ENCODE measurements around the gene NOL3. TPM values are rescaled to one million over a fixed set of nuclear protein-coding genes. Genes with fewer than 3 reads are reported as not detected.

The NOL3 gene
- total and polyA plus RNA-seq, 2 of the 13 experiments (the other 11 are each of a cell fraction or from before 2014, with no cell fraction given) = 5.7 to 20.5 TPM

GRCh38 chr16:67185651-67186134 lies 15.4 kb downstream of the NOL3 start (continued):
- no peak for TF ChIP-seq ZNF232 (CRISPR knock-in tag; IDR thresholded peaks at IDR 0.05; ENCODE audit: borderline replicate concordance)
- peak; percentile 4; the same call in 1 of the 2 replicates for TF ChIP-seq ZNF264 (CRISPR knock-in tag; IDR thresholded peaks at IDR 0.05)
- TF ChIP-seq ZKSCAN5 (CRISPR knock-in tag; IDR thresholded peaks at IDR 0.05) = peak; percentile 11; the same call in 1 of the 2 replicates
- TF ChIP-seq SETDB1 (CRISPR knock-in tag; IDR thresholded peaks at IDR 0.05; ENCODE audit: borderline replicate concordance) = no peak
- no peak for TF ChIP-seq CHCHD3 (CRISPR knock-in tag; IDR thresholded peaks at IDR 0.05)
- no peak for TF ChIP-seq ZNF747 (CRISPR knock-in tag; IDR thresholded peaks at IDR 0.05; ENCODE audit: borderline replicate concordance)
- TF ChIP-seq, protein P1, sequence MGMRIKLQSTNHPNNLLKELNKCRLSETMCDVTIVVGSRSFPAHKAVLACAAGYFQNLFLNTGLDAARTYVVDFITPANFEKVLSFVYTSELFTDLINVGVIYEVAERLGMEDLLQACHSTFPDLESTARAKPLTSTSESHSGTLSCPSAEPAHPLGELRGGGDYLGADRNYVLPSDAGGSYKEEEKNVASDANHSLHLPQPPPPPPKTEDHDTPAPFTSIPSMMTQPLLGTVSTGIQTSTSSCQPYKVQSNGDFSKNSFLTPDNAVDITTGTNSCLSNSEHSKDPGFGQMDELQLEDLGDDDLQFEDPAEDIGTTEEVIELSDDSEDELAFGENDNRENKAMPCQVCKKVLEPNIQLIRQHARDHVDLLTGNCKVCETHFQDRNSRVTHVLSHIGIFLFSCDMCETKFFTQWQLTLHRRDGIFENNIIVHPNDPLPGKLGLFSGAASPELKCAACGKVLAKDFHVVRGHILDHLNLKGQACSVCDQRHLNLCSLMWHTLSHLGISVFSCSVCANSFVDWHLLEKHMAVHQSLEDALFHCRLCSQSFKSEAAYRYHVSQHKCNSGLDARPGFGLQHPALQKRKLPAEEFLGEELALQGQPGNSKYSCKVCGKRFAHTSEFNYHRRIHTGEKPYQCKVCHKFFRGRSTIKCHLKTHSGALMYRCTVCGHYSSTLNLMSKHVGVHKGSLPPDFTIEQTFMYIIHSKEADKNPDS (CRISPR knock-in tag; IDR thresholded peaks at IDR 0.05) = 0 out of 2 replicates have a peak, but pooled peaks have one; percentile 8
- TF ChIP-seq ZNF350 (CRISPR knock-in tag; IDR thresholded peaks at IDR 0.05; ENCODE audit: borderline replicate concordance, low read depth) = 0 out of 2 replicates have a peak, but pooled peaks have one; percentile 2
- no peak for TF ChIP-seq NCOA1 (CRISPR knock-in tag; IDR thresholded peaks at IDR 0.05)
- no peak for TF ChIP-seq ZNF180 (CRISPR knock-in tag; IDR thresholded peaks at IDR 0.05; ENCODE audit: borderline replicate concordance, low read depth)
- TF ChIP-seq LCORL (IDR thresholded peaks at IDR 0.05) = no peak
- TF ChIP-seq LCORL (CRISPR knock-in tag; IDR thresholded peaks at IDR 0.05) = peak; percentile 22; the same call in 1 of the 2 replicates
- TF ChIP-seq ZSCAN25 (CRISPR knock-in tag; IDR thresholded peaks at IDR 0.05) = peak; percentile 4; the same call in 1 of the 2 replicates
- TF ChIP-seq ZNF576 (CRISPR knock-in tag; IDR thresholded peaks at IDR 0.05) = 0 out of 2 replicates have a peak, but pooled peaks have one; percentile 4
- no peak for TF ChIP-seq NR2F6 (IDR thresholded peaks at IDR 0.05)
- no peak for TF ChIP-seq NR2F6 (CRISPR knock-in tag; IDR thresholded peaks at IDR 0.05)
- TF ChIP-seq RFX5 (IDR thresholded peaks at IDR 0.05; ENCODE audit: low read depth, low read length) = no peak
- TF ChIP-seq ZNF142 (CRISPR knock-in tag; IDR thresholded peaks at IDR 0.05) = 0 out of 2 replicates have a peak, but pooled peaks have one; percentile 12
- TF ChIP-seq JUN (CRISPR knock-in tag; IDR thresholded peaks at IDR 0.05) = 0 out of 2 replicates have a peak, but pooled peaks have one; percentile 6
- TF ChIP-seq HNF1B (CRISPR knock-in tag; IDR thresholded peaks at IDR 0.05) = 0 out of 2 replicates have a peak, but pooled peaks have one; percentile 54
- TF ChIP-seq HMG20B (CRISPR knock-in tag; conservative IDR thresholded peaks at IDR 0.05) = no peak
